A549 (cell line): ENCODE data around the gene HOXB5. TPM values are rescaled to one million over a fixed set of nuclear protein-coding genes. Genes with fewer than 3 reads are reported as not detected.

ENCODE experiments used
- ATAC-seq, 2 experiments: fragments of 200-7000 bp in 1 of 2; fragments of >200 bp in 1 of 2; cut with Nextera tagmentation in 1 of 2; cut with Tn5 transposase in 1 of 2; 3 replicates each; pipeline versions ENCODE4 v1.8.0 to v1.9.1; 2018 to 2020; ENCODE audit warnings: mild to moderate bottlenecking in 1 of 2, moderate library complexity in 1 of 2
- CTCF ChIA-PET: fragments of 300-600 bp; sonication (Branson Sonifier 250); formaldehyde crosslinking; extraction: SDS; loops from one replicate; lab custom pipeline; 2021; ENCODE audit warnings: antibody characterized with exemption, inconsistent platforms; lab: Yijun Ruan, JAX
- POLR2A ChIA-PET: fragments of 350-600 bp; formaldehyde crosslinking; extraction: SDS; loops from one replicate; lab custom pipeline; 2021; ENCODE audit warnings: antibody characterized with exemption, inconsistent platforms; lab: Yijun Ruan, JAX
- DNase-seq, 2 experiments: peaks; one replicate each; pipeline versions ENCODE4 v3.0.0 to v3.0.0-alpha.2; 2011 to 2016; ENCODE audit warnings: low read depth in 1 of 2, low spot score in 1 of 2
- FAIRE-seq: peaks from 2 replicates; lab custom pipeline; 2011; peaks lifted over from hg19 to GRCh38; lab: Jason Lieb, UNC
- H3K27ac ChIP-seq, 2 experiments: fragments of >200 bp; sonication (Bioruptor Twin); formaldehyde crosslinking; 3 replicates each; pipeline ENCODE4 v1.5.1; 2016 to 2017
- H3K4me1 ChIP-seq: fragments of >200 bp; sonication (Bioruptor Twin); formaldehyde crosslinking; 3 replicates; pipeline ENCODE4 v1.6.1; 2016
- H3K4me2 ChIP-seq: fragments of >200 bp; sonication (Bioruptor Twin); formaldehyde crosslinking; 3 replicates; pipeline ENCODE4 v1.6.1; 2016
- H3K4me3 ChIP-seq: fragments of >200 bp; sonication (Bioruptor Twin); formaldehyde crosslinking; 3 replicates; pipeline ENCODE4 v1.5.1; 2016
- H3K9me3 ChIP-seq: fragments of >200 bp; sonication (Bioruptor Twin); formaldehyde crosslinking; 3 replicates; pipeline ENCODE4 v1.6.1; 2016
- BCL3 ChIP-seq: fragments of >200 bp; sonication (Bioruptor Twin); formaldehyde crosslinking; IDR thresholded peaks from 3 replicates; pipeline ENCODE4 v1.6.1; 2016
- CHD2 ChIP-seq: fragments of 150-350 bp; IDR thresholded peaks from 2 replicates; pipeline ENCODE4 v1.6.1; 2014; ENCODE audit warnings: low read length; ENCODE audit not compliant: partially characterized antibody
- CHD4 ChIP-seq: fragments of 200-600 bp; sonication (generic); IDR thresholded peaks from 2 replicates; pipeline ENCODE4 v1.6.1; 2016; ENCODE audit warnings: antibody characterized with exemption, mild to moderate bottlenecking, borderline replicate concordance
- CTCF ChIP-seq: fragments of >200 bp; sonication (Bioruptor Twin); formaldehyde crosslinking; IDR thresholded peaks from 3 replicates; pipeline ENCODE4 v1.5.1; 2016
- EHF ChIP-seq: fragments of 250-450 bp; sonication (Bioruptor Pico); IDR thresholded peaks from 2 replicates; pipeline ENCODE4 v1.5.0; 2020; ENCODE audit warnings: mild to moderate bottlenecking
- FOSL2 ChIP-seq, 2 experiments: fragments of 450-650 bp in 1 of 2; fragments of >200 bp in 1 of 2; sonication (Bioruptor Twin) in 1 of 2; formaldehyde crosslinking; IDR thresholded peaks; 2 replicates each; pipeline versions ENCODE4 v1.5.0 to v1.6.1; 2016 to 2020; ENCODE audit warnings: mild to moderate bottlenecking in 1 of 2, moderate library complexity in 1 of 2
- HDAC2 ChIP-seq: fragments of 200-600 bp; sonication (generic); IDR thresholded peaks from 2 replicates; pipeline ENCODE4 v1.6.1; 2016
- HEYL ChIP-seq: fragments of 250-450 bp; sonication (Bioruptor Pico); IDR thresholded peaks from 2 replicates; pipeline ENCODE4 v1.8.0; 2021; ENCODE audit warnings: mild to moderate bottlenecking, moderate library complexity
- JUN ChIP-seq, 2 experiments: fragments of >200 bp; sonication (Bioruptor Twin); formaldehyde crosslinking; IDR thresholded peaks; 2 replicates in 1 of 2; 3 replicates in 1 of 2; pipeline ENCODE4 v1.6.1; 2016 to 2017
- KDM1A ChIP-seq: fragments of 200-600 bp; sonication (generic); IDR thresholded peaks from 2 replicates; pipeline ENCODE4 v1.6.1; 2016; ENCODE audit warnings: low read depth, mild to moderate bottlenecking
- KDM5A ChIP-seq: fragments of 200-600 bp; sonication (generic); IDR thresholded peaks from 2 replicates; pipeline ENCODE4 v1.6.1; 2016; ENCODE audit warnings: antibody characterized with exemption, mild to moderate bottlenecking
- MAFK ChIP-seq: fragments of 450-650 bp; IDR thresholded peaks from 2 replicates; pipeline ENCODE4 v1.6.1; 2014; ENCODE audit not compliant: partially characterized antibody
- MAX ChIP-seq: IDR thresholded peaks from 2 replicates; pipeline ENCODE4 v1.6.1; 2012
- MYC ChIP-seq: IDR thresholded peaks from 2 replicates; pipeline ENCODE4 v1.6.1; 2012; ENCODE audit warnings: mild to moderate bottlenecking, inconsistent platforms, low read length, improper control_type of control experiment, borderline replicate concordance
- PHF8 ChIP-seq: fragments of 200-600 bp; sonication (generic); IDR thresholded peaks from 2 replicates; pipeline ENCODE4 v1.6.1; 2016; ENCODE audit warnings: low read depth, mild to moderate bottlenecking, antibody characterized with exemption, moderate library complexity, borderline replicate concordance
- RAD21 ChIP-seq, 2 experiments: fragments of >200 bp in 1 of 2; sonication (Bioruptor Twin) in 1 of 2; formaldehyde crosslinking in 1 of 2; IDR thresholded peaks in 1 of 2; conservative IDR thresholded peaks in 1 of 2; 2 replicates in 1 of 2; 3 replicates in 1 of 2; pipeline ENCODE4 v1.6.1; 2012 to 2018; ENCODE audit warnings: inconsistent platforms in 1 of 2
- RFX5 ChIP-seq: fragments of 450-650 bp; IDR thresholded peaks from 2 replicates; pipeline ENCODE4 v1.7.1; 2014; ENCODE audit warnings: antibody characterized with exemption, mild to moderate bottlenecking, moderate library complexity
- SMC3 ChIP-seq: fragments of >200 bp; sonication (Bioruptor Twin); formaldehyde crosslinking; IDR thresholded peaks from 3 replicates; pipeline ENCODE4 v1.6.1; 2018; ENCODE audit warnings: inconsistent platforms
- SREBF2 ChIP-seq: fragments of 450-650 bp; IDR thresholded peaks from 2 replicates; pipeline ENCODE4 v1.6.1; 2014; ENCODE audit warnings: mild to moderate bottlenecking, moderate library complexity
- TFCP2L1 ChIP-seq: fragments of 250-450 bp; sonication (Bioruptor Pico); IDR thresholded peaks from 2 replicates; pipeline ENCODE4 v1.5.0; 2021; ENCODE audit warnings: mild to moderate bottlenecking
- USF2 ChIP-seq: fragments of 450-650 bp; IDR thresholded peaks from 2 replicates; pipeline ENCODE4 v1.6.1; 2014; ENCODE audit warnings: antibody characterized with exemption
- ZC3H11A ChIP-seq: fragments of 450-650 bp; IDR thresholded peaks from 2 replicates; pipeline ENCODE4 v1.6.1; 2014; ENCODE audit warnings: antibody characterized with exemption, mild to moderate bottlenecking
- ZNF302 ChIP-seq: fragments of 250-450 bp; sonication (Bioruptor Pico); IDR thresholded peaks from 2 replicates; pipeline ENCODE4 v1.9.0; 2021; ENCODE audit warnings: inconsistent platforms, mild to moderate bottlenecking, moderate library complexity
- ZSCAN20 ChIP-seq: fragments of 250-450 bp; sonication (Bioruptor Pico); IDR thresholded peaks from 2 replicates; pipeline ENCODE4 v1.8.0; 2022; ENCODE audit warnings: mild to moderate bottlenecking, moderate library complexity
- WGBS: methylation state at CpG from one replicate; pipeline ENCODE4 v1.1.6; 2017; ENCODE audit errors: missing lambda C conversion rate; 5-methylcytosine and 5-hydroxymethylcytosine counted together
- polyA plus RNA-seq, 4 experiments: library from polyadenylated mRNA; depleted of rRNA in 3 of 4; stranded (reverse); fragments of >200 nt; fragmentation: RNase III in 1 of 4; extraction: RNeasy Plus Mini Kit Qiagen cat#74134 plus additional on column Dnase treatment in 1 of 4; gene quantifications; 2 replicates in 3 of 4; 3 replicates in 1 of 4; pipeline ENCODE4 v1.2.3, GENCODE V29; 2011 to 2017

The HOXB5 gene
- polyA plus RNA-seq, 2 of the 4 experiments (the other 2 are of a cell fraction) = 2.5 to 3.0 TPM

- no peaks in the 10 kb centered on the region for H3K9me3 ChIP-seq
- POLR2A ChIA-PET = no interaction called here
- FAIRE-seq = peak; percentile 61
- H3K4me2 ChIP-seq = no peak overlapping the region
- WGBS = 84% methylated on average over 2 of the region's 2 CpGs
- no peak for DNase-seq
- H3K27ac ChIP-seq = no peak overlapping the region
- H3K4me3 ChIP-seq = no peak overlapping the region
- CTCF ChIA-PET = interaction anchor here (0.6 to 2.6 kb wide), 9 partner anchors 8 to 486 kb away, joined by 3 to 12 read pairs (median 3); partner anchors contain the start of gene HOXB5
- H3K4me1 ChIP-seq = peaks cover 7% of the 10 kb centered on the region; the same call in 1 of the 3 replicates
- no peak for ATAC-seq
- TF ChIP-seq SREBF2 (no peak), SMC3 (no peak), KDM5A (no peak), MAFK (no peak), FOSL2 (IDR thresholded peaks at IDR 0.05) (no peak), FOSL2 (CRISPR knock-in tag; IDR thresholded peaks at IDR 0.05) (no peak), ZSCAN20 (no peak), PHF8 (no peak), JUN (IDR thresholded peaks at IDR 0.05) (no peak), RFX5 (no peak), CHD2 (no peak), USF2 (no peak), HEYL (CRISPR knock-in tag) (no peak), BCL3 (no peak), ZNF302 (no peak)
- TF ChIP-seq, all 56 proteins: peak for 0
These were observed 25.8 kb downstream of the HOXB5 start for GRCh38 chr17:48567646-48568354.

- no peak for TF ChIP-seq ZC3H11A
- TF ChIP-seq RAD21 (conservative IDR thresholded peaks at IDR 0.05 in 1 of 2, IDR thresholded peaks at IDR 0.05 in 1 of 2) = no peak
- no peak for TF ChIP-seq CHD4
- no peak for TF ChIP-seq HDAC2
- TF ChIP-seq CTCF = no peak
- no peak for TF ChIP-seq MYC
- TF ChIP-seq EHF (CRISPR knock-in tag) = no peak
- TF ChIP-seq KDM5A = no peak
- no peak for TF ChIP-seq MAX
- no peak for TF ChIP-seq ZSCAN20
- no peak for TF ChIP-seq TFCP2L1 (CRISPR knock-in tag)
- TF ChIP-seq KDM1A = no peak
- Histone ChIP-seq H3K27ac (no peak overlapping the region), H3K4me3 (no peak overlapping the region), H3K4me1 (peaks cover 7% of the 10 kb centered on the region; the same call in 1 of the 3 replicates), H3K4me2 (no peak overlapping the region), H3K9me3 (no peaks in the 10 kb centered on the region)
- WGBS = 50% methylated on average over 6 of the region's 6 CpGs
- DNase-seq (no peak), FAIRE-seq (no peak), ATAC-seq (no peak)
- ChIA-PET CTCF (interaction anchor here (0.6 to 2.6 kb wide), 9 partner anchors 9 to 486 kb away, joined by 3 to 12 read pairs (median 3); partner anchors contain the start of gene HOXB5), POLR2A (no interaction called here)
These were observed 26.4 kb downstream of the HOXB5 start for GRCh38 chr17:48567209-48567608.
